ENCODE measurements around the gene MGLL.

The MGLL gene

GRCh38 chr3:127692501-127693335 lies 129.6 kb downstream of the MGLL start:
- no peak for TF ChIP-seq GATA3 (IDR thresholded peaks at IDR 0.05; ENCODE audit: low read depth, low read length)
- no peak for TF ChIP-seq GATA2 (IDR thresholded peaks at IDR 0.05; ENCODE audit: low read depth, low read length)

DNA sequence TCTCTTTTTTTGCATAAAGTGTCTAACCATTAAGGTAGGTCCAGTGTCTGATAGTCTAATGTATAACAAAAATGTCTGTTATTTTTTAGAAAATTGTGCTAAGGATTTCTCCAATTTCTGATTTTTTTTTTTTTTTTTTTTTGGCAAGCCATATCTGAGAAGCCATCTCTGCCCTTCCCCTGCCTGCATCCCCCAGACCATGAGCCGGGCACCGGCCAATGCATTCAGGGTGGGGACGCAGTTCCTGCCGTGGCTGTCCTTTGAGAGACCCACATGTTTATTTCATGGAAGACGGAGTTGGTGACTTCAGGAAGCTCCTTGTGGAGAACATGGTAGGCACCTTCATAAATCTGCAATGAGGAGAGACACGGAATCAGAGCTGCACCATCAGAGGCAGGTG lies 130.3 kb downstream of the MGLL start:
- TF ChIP-seq GATA3 (IDR thresholded peaks at IDR 0.05; ENCODE audit: low read depth, low read length) (no peak), GATA2 (IDR thresholded peaks at IDR 0.05; ENCODE audit: low read depth, low read length) (peak; percentile 50; the same call in 1 of the 2 replicates)

DNA sequence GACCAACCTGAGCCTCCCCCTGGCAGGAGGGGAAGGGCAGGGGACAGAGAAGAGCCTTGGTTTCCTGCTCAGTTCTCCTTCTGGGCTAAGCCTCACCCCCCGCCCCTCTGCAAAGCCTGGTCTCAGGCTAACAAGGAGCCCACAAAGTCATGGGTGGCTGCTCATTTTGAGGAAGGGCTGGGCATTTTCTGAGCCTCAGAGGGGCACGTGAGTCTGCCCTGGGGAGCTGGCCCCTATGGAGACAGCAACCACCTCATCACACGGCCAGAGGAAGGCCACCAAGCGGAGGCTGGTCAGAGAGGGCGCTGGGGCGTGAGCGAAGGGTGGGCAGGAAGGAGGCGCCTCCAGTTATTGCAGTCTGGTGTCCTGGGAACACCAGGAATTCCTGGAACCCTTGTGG lies 130.8 kb downstream of the MGLL start:
- TF ChIP-seq GATA2 (IDR thresholded peaks at IDR 0.05; ENCODE audit: low read depth, low read length) (no peak), GATA3 (IDR thresholded peaks at IDR 0.05; ENCODE audit: low read depth, low read length) (no peak)

GRCh38 chr3:127690823-127691452 lies 131.4 kb downstream of the MGLL start:
- no peak for TF ChIP-seq GATA2 (IDR thresholded peaks at IDR 0.05; ENCODE audit: low read depth, low read length)
- TF ChIP-seq GATA3 (IDR thresholded peaks at IDR 0.05; ENCODE audit: low read depth, low read length), result no peak

DNA sequence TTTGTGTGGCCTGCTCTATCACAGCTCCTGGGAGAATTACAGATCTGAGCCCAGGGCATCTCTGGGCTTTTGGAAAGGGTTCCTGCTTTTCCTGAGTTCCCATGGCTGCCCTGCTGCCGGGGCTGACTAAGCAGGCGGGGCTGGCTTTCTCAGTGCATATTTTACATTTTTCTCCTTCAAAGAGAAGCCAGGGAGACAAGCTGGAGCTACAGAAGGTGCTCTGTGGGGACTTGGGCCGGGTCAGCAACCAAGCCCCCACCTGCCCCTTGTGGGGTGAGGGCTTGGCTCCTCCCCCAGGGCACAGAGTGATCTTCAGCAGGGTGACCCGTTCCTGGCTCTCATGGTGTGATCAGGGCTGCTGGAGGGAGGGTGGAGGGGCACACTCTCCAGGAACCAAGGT lies 132.2 kb downstream of the MGLL start:
- TF ChIP-seq GATA2 (IDR thresholded peaks at IDR 0.05; ENCODE audit: low read depth, low read length) (no peak), GATA3 (IDR thresholded peaks at IDR 0.05; ENCODE audit: low read depth, low read length) (no peak)

DNA sequence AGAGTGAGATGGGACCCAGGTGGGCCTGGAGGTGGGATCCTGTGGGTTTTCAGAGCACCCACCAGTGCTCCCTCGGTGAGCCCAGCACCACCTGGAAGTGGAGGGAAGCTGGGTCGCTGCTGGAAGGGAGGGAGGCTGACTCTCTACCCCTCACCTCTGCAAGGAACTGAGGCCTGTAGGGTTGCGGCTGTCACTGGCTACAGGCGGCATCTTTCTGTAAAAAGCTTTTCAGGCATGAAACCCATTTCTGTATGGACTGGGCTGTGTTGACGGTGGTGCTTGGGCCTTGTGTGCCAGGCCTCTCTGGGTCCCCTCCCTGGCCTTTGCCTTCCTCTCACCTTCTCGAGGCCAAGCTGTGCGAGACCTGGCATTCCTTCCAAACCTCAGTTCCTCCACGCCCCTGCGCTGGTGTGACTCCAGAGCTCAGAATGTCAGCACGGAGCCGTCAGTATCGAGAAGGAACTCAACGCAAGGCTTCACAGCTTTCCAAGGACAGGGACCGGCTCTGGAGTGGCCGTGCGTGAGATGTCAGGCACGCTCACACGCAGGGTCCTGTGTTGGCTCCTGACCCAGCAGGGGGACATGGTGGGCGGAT lies 133.0 kb downstream of the MGLL start:
- TF ChIP-seq GATA3 (IDR thresholded peaks at IDR 0.05; ENCODE audit: low read depth, low read length), result no peak
- no peak for TF ChIP-seq GATA2 (IDR thresholded peaks at IDR 0.05; ENCODE audit: low read depth, low read length)

DNA sequence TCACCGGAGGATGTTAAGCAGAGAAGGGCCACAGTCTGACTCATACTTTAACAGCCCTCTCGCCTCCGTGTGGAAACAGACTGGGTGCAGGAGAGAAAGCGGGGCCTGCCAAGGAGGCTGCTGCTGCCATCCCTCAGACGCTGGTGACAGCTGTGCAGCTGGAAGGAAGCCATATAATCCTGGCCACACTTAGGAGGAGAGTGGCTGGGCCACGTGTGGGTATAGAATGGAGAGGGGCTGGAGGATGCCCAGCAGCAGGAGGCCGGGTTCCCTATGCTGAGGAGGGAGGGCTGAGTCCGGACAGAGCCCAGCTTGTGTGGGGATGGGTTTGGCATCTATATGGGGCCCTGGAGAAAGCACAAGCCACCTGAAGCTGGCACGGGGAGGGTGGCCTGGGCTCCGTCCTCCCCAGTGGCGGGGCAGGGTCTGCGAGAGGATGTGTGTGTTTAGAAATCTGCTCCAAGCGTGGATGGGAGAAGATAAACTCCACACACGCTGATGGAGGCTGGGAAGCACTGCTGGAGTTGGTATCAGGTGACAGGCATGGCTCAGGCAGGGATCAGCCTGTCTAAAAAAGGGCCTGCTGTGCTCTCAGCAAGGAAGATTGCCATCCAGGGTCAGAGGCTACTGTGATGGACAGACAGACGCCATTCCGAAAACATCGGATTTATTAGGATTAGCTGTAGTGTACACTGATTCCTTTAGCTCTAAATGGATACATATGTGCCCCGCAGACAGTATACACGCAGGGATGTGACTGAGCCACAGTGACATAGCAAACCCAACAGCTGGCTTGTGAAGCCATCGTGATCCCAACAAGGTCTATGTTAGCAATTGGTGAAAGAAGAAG lies 133.7 kb downstream of the MGLL start:
- TF ChIP-seq GATA3 (IDR thresholded peaks at IDR 0.05; ENCODE audit: low read depth, low read length), result no peak
- no peak for TF ChIP-seq GATA2 (IDR thresholded peaks at IDR 0.05; ENCODE audit: low read depth, low read length)

- TF ChIP-seq GATA3 (IDR thresholded peaks at IDR 0.05; ENCODE audit: low read depth, low read length), result no peak
- TF ChIP-seq GATA2 (IDR thresholded peaks at IDR 0.05; ENCODE audit: low read depth, low read length), result no peak
These were observed 134.3 kb downstream of the MGLL start for GRCh38 chr3:127688022-127688415.

- TF ChIP-seq GATA2 (IDR thresholded peaks at IDR 0.05; ENCODE audit: low read depth, low read length), result no peak
- TF ChIP-seq GATA3 (IDR thresholded peaks at IDR 0.05; ENCODE audit: low read depth, low read length), result no peak
These were observed 135.0 kb downstream of the MGLL start for GRCh38 chr3:127687228-127687737.

- TF ChIP-seq GATA2 (IDR thresholded peaks at IDR 0.05; ENCODE audit: low read depth, low read length), result no peak
- TF ChIP-seq GATA3 (IDR thresholded peaks at IDR 0.05; ENCODE audit: low read depth, low read length), result no peak
These were observed 135.8 kb downstream of the MGLL start for GRCh38 chr3:127686512-127686894.

GRCh38 chr3:127685708-127686511 lies 136.4 kb downstream of the MGLL start:
- TF ChIP-seq GATA3 (IDR thresholded peaks at IDR 0.05; ENCODE audit: low read depth, low read length), result no peak
- no peak for TF ChIP-seq GATA2 (IDR thresholded peaks at IDR 0.05; ENCODE audit: low read depth, low read length)

DNA sequence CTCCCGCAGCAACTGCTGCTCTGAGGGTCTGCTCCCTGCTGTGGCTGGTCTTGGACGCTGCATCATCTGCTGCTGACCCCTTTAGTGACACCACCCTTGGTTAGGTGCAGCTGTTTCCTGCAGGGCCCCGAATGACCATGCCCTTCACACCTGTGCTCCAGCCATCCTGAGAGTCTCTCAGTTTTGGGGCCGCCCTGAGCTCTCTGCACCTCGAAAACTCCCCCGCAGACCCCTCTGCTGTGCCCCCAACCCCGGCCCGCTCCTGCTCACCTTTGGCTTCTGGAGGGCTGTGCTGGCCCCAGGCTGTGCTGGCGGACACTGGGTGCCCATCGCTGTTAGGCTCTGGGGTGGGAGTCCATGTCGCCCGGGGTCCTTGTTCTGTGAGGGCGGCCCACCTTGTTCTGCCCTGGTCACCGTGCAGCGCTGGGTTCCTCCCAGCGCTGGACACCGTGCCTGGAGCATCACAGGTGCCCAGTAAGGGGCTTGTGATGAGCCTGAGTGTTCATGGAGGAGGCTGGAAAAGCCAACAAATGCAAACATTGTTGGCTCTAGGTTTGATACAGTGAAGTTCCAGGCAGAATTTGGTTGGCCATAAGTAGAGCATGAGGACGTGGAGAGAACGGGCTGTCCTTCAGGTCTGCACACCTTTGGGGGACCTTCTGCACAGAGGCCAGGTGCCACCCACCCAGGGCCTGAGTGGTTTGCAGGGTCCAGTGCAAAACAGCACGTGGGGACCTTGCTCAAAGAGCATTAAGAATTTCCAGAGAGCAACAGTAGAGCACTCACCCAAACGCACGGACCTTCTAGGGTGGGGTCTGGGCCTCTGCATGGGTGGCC lies 137.2 kb downstream of the MGLL start:
- no peak for TF ChIP-seq GATA3 (IDR thresholded peaks at IDR 0.05; ENCODE audit: low read depth, low read length)
- no peak for TF ChIP-seq GATA2 (IDR thresholded peaks at IDR 0.05; ENCODE audit: low read depth, low read length)
